ENCODE data around the gene SALL3.

SALL3 gene

GRCh38 chr18:79026491-79026890 lies 46.9 kb downstream of the SALL3 start:
- Mint-ChIP-seq H3K36me3 (ENCODE audit: low read depth) (no peaks in the 10 kb centered on the region), H3K27me3 (ENCODE audit: low read depth) (no peaks in the 10 kb centered on the region), H3K9me3 (peaks cover 11% of the 10 kb centered on the region), H3K4me3 (no peak overlapping the region), H3K4me1 (ENCODE audit: low read depth) (no peaks in the 10 kb centered on the region), H3K27ac (no peak overlapping the region)

- Mint-ChIP-seq H3K27ac (no peak overlapping the region), H3K27me3 (ENCODE audit: low read depth) (no peaks in the 10 kb centered on the region), H3K36me3 (ENCODE audit: low read depth) (no peaks in the 10 kb centered on the region), H3K4me3 (no peak overlapping the region), H3K4me1 (ENCODE audit: low read depth) (no peaks in the 10 kb centered on the region), H3K9me3 (peaks cover 15% of the 10 kb centered on the region)
These were observed 51.1 kb downstream of the SALL3 start for GRCh38 chr18:79030680-79031079.

- Mint-ChIP-seq H3K4me3 (no peak overlapping the region), H3K9me3 (peaks cover 10% of the 10 kb centered on the region), H3K27ac (no peak overlapping the region), H3K4me1 (ENCODE audit: low read depth) (no peaks in the 10 kb centered on the region), H3K27me3 (ENCODE audit: low read depth) (no peaks in the 10 kb centered on the region), H3K36me3 (ENCODE audit: low read depth) (no peaks in the 10 kb centered on the region)
These were observed 62.7 kb downstream of the SALL3 start for GRCh38 chr18:79042276-79042675.

GRCh38 chr18:79043288-79043687 lies 63.7 kb downstream of the SALL3 start:
- Mint-ChIP-seq H3K4me3 (no peak overlapping the region), H3K9me3 (peaks cover 10% of the 10 kb centered on the region), H3K27ac (no peak overlapping the region)

GRCh38 chr18:79046522-79046921 lies 66.9 kb downstream of the SALL3 start:
- no peak overlapping the region for H3K4me3 Mint-ChIP-seq
- no peaks in the 10 kb centered on the region for H3K36me3 Mint-ChIP-seq (ENCODE audit: low read depth)
- no peaks in the 10 kb centered on the region for H3K9me3 Mint-ChIP-seq
- H3K27me3 Mint-ChIP-seq (ENCODE audit: low read depth) = no peaks in the 10 kb centered on the region
- no peak overlapping the region for H3K27ac Mint-ChIP-seq
- no peaks in the 10 kb centered on the region for H3K4me1 Mint-ChIP-seq (ENCODE audit: low read depth)

More at GRCh38 chr18:79043288-79043687, 63.7 kb downstream of the SALL3 start:
- H3K4me1 Mint-ChIP-seq (ENCODE audit: low read depth) = no peaks in the 10 kb centered on the region
- no peaks in the 10 kb centered on the region for H3K36me3 Mint-ChIP-seq (ENCODE audit: low read depth)
- no peaks in the 10 kb centered on the region for H3K27me3 Mint-ChIP-seq (ENCODE audit: low read depth)

- no peak overlapping the region for H3K4me3 Mint-ChIP-seq
- H3K4me1 Mint-ChIP-seq (ENCODE audit: low read depth) = no peaks in the 10 kb centered on the region
- no peaks in the 10 kb centered on the region for H3K27me3 Mint-ChIP-seq (ENCODE audit: low read depth)
- H3K9me3 Mint-ChIP-seq = no peaks in the 10 kb centered on the region
- no peaks in the 10 kb centered on the region for H3K36me3 Mint-ChIP-seq (ENCODE audit: low read depth)
- no peak overlapping the region for H3K27ac Mint-ChIP-seq
These were observed 68.1 kb downstream of the SALL3 start for GRCh38 chr18:79047556-79048244.

GRCh38 chr18:79048245-79048632 lies 68.6 kb downstream of the SALL3 start:
- Mint-ChIP-seq H3K36me3 (ENCODE audit: low read depth) (no peaks in the 10 kb centered on the region), H3K9me3 (no peaks in the 10 kb centered on the region), H3K27ac (no peak overlapping the region), H3K4me1 (ENCODE audit: low read depth) (no peaks in the 10 kb centered on the region), H3K27me3 (ENCODE audit: low read depth) (no peaks in the 10 kb centered on the region), H3K4me3 (no peak overlapping the region)

GRCh38 chr18:79049506-79049905 lies 69.9 kb downstream of the SALL3 start:
- Mint-ChIP-seq H3K4me3 (no peak overlapping the region), H3K9me3 (no peaks in the 10 kb centered on the region), H3K27me3 (ENCODE audit: low read depth) (no peaks in the 10 kb centered on the region), H3K36me3 (ENCODE audit: low read depth) (no peaks in the 10 kb centered on the region), H3K27ac (no peak overlapping the region), H3K4me1 (ENCODE audit: low read depth) (no peaks in the 10 kb centered on the region)
